HepG2 (cell line): ENCODE data around the gene NAPEPLD. TPM values are rescaled to one million over a fixed set of nuclear protein-coding genes. Genes with fewer than 3 reads are reported as not detected.

Experiments used
- AGO2 ChIP-seq: fragments of 200-400 bp; formaldehyde crosslinking; optimal IDR thresholded peaks from 2 replicates; pipeline ENCODE3; 2017; ENCODE audit warnings: mild to moderate bottlenecking, low read depth, low read length, moderate library complexity
- HOXA9 ChIP-seq: sonication (generic); formaldehyde crosslinking; IDR thresholded peaks from 2 replicates; pipeline ENCODE4 v1.8.1; 2022; ENCODE audit warnings: missing genetic modification reagents, mild to moderate bottlenecking, moderate library complexity, borderline replicate concordance
- LCORL ChIP-seq, 2 experiments: fragments of 450-650 bp in 1 of 2; sonication (generic) in 1 of 2; formaldehyde crosslinking in 1 of 2; IDR thresholded peaks; 2 replicates each; pipeline versions ENCODE4 v1.5.0 to v1.6.1; 2017 to 2020; ENCODE audit warnings: antibody characterized with exemption in 1 of 2, missing genetic modification reagents in 1 of 2
- MIER3 ChIP-seq: IDR thresholded peaks from 2 replicates; pipeline ENCODE4 v1.6.1; 2016; ENCODE audit warnings: missing compliant biosample characterization, borderline replicate concordance
- MXD4 ChIP-seq: IDR thresholded peaks from 2 replicates; pipeline ENCODE4 v1.6.1; 2016; ENCODE audit warnings: mild to moderate bottlenecking, missing biosample characterization, missing genetic modification reagents
- MYNN ChIP-seq: sonication (generic); formaldehyde crosslinking; IDR thresholded peaks from 2 replicates; pipeline ENCODE4 v1.4.0; 2020; ENCODE audit warnings: mild to moderate bottlenecking, low read depth, missing genetic modification reagents
- NCOR1 ChIP-seq: fragments of 200-600 bp; sonication (generic); IDR thresholded peaks from 2 replicates; pipeline ENCODE4 v1.7.0; 2017; ENCODE audit warnings: antibody characterized with exemption, low read length, borderline replicate concordance
- PRMT3 ChIP-seq: sonication (generic); formaldehyde crosslinking; IDR thresholded peaks from 2 replicates; pipeline ENCODE4 v1.8.1; 2022; ENCODE audit warnings: low read depth, mild to moderate bottlenecking, moderate library complexity, missing genetic modification reagents, borderline replicate concordance
- REL ChIP-seq: sonication (generic); formaldehyde crosslinking; conservative IDR thresholded peaks from 2 replicates; pipeline ENCODE4 v1.8.0; 2022; ENCODE audit warnings: mild to moderate bottlenecking, missing genetic modification reagents, moderate library complexity
- RELA ChIP-seq: sonication (generic); formaldehyde crosslinking; IDR thresholded peaks from 2 replicates; pipeline ENCODE4 v1.4.0; 2020; ENCODE audit warnings: missing genetic modification reagents
- SMAD1 ChIP-seq: sonication (generic); formaldehyde crosslinking; IDR thresholded peaks from 2 replicates; pipeline ENCODE4 v1.4.0; 2020; ENCODE audit warnings: missing genetic modification reagents, low read depth, mild to moderate bottlenecking, borderline replicate concordance
- SOX6 ChIP-seq, 2 experiments: fragments of 450-650 bp in 1 of 2; sonication (generic) in 1 of 2; formaldehyde crosslinking in 1 of 2; IDR thresholded peaks; 2 replicates each; pipeline versions ENCODE4 v1.4.0 to v1.6.1; 2017 to 2020; ENCODE audit warnings: antibody characterized with exemption in 1 of 2, mild to moderate bottlenecking in 1 of 2, missing genetic modification reagents in 1 of 2
- SRSF1 ChIP-seq: fragments of 200-400 bp; formaldehyde crosslinking; optimal IDR thresholded peaks from 2 replicates; pipeline ENCODE3; 2017; ENCODE audit warnings: mild to moderate bottlenecking, low read depth, low read length, moderate library complexity
- ZNF263 ChIP-seq: sonication (generic); formaldehyde crosslinking; IDR thresholded peaks from 2 replicates; pipeline ENCODE4 v1.4.0; 2020; ENCODE audit warnings: missing genetic modification reagents
- ZNF30 ChIP-seq: sonication (generic); formaldehyde crosslinking; IDR thresholded peaks from 2 replicates; pipeline ENCODE4 v1.5.0; 2020; ENCODE audit warnings: mild to moderate bottlenecking, missing genetic modification reagents
- ZNF570 ChIP-seq: sonication (generic); formaldehyde crosslinking; IDR thresholded peaks from 2 replicates; pipeline ENCODE4 v1.4.0; 2020; ENCODE audit warnings: mild to moderate bottlenecking, missing genetic modification reagents, borderline replicate concordance
- ZNF678 ChIP-seq: sonication (generic); formaldehyde crosslinking; IDR thresholded peaks from 2 replicates; pipeline ENCODE4 v1.4.0; 2020; ENCODE audit warnings: mild to moderate bottlenecking, missing genetic modification reagents
- ZNF83 ChIP-seq: sonication (generic); formaldehyde crosslinking; IDR thresholded peaks from 2 replicates; pipeline ENCODE4 v1.4.0; 2020; ENCODE audit warnings: missing genetic modification reagents, mild to moderate bottlenecking, borderline replicate concordance
- polyA plus RNA-seq, 8 experiments: library from polyadenylated mRNA; depleted of rRNA in 3 of 8; stranded (reverse) in 7 of 8; unstranded in 1 of 8; fragments of >200 nt; fragmentation: Illumina TruSeq in 4 of 8; extraction: Trizol in 4 of 8; gene quantifications; 2 replicates each; pipeline versions ENCODE4 v1.2.1 to v1.2.3, GENCODE V29; 2011 to 2016; ENCODE audit warnings: low read depth in 4 of 8, missing spikeins in 1 of 8, mixed read lengths in 1 of 8; ENCODE audit not compliant: insufficient read depth in 1 of 8
- total RNA-seq, 5 experiments: library from RNA; depleted of rRNA; stranded (reverse); fragments of >200 nt; fragmentation: Illumina TruSeq; extraction: Trizol; gene quantifications; 2 replicates each; pipeline ENCODE4 v1.2.3, GENCODE V29; 2016; ENCODE audit warnings: low read depth in 1 of 5
- TF ChIP-seq, protein P1 (sequence below): IDR thresholded peaks from 2 replicates; pipeline ENCODE4 v1.6.1; 2016; ENCODE audit warnings: low read depth
- TF ChIP-seq, protein P2 (sequence below): sonication (generic); formaldehyde crosslinking; IDR thresholded peaks from 2 replicates; pipeline ENCODE4 v1.4.0; 2020; ENCODE audit warnings: missing genetic modification reagents, borderline replicate concordance
- TF ChIP-seq, protein P3 (sequence below): sonication (generic); formaldehyde crosslinking; IDR thresholded peaks from 2 replicates; pipeline ENCODE4 v1.4.0; 2020; ENCODE audit warnings: missing genetic modification reagents
- TF ChIP-seq, protein P4 (sequence below): sonication (generic); formaldehyde crosslinking; IDR thresholded peaks from 2 replicates; pipeline ENCODE4 v1.5.0; 2020; ENCODE audit warnings: missing genetic modification reagents

NAPEPLD gene
- total and polyA plus RNA-seq, 2 of the 13 experiments (the other 11 are each of a cell fraction or from before 2014, with no cell fraction given), result 3.4 to 5.6 TPM

DNA sequence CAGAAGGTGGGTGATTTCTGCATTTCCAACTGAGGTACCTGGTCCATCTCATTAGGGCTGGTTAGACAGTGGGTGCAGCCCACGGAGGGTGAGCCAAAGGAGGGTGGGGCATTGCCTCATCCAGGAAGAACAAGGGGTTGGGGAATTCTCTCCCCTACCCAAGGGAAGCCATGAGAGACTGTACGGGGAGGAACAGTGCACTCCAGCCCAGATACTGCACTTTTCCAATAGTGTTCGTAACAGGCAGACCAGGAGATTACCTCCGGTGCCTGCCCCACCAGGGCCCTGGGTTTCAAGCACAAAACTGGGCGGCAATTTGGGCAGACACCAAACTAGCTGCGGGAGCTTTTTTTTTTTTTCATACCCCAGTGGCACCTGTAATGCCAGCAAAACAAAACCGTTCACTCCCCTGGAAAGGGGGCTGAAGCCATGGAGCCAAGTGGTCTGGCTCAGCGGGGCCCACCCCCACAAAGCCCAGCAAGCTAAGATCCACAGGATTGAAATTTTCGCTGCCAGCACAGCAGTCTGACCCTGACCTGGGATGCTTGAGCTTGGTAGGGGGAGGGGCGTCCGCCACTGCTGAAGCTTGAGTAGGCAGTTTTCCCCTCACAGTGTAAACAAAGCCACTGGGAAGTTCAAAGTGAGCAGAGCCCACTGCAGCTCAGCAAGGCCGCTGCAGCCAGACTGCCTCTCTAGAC is 42.7 kb downstream of the NAPEPLD start (continued):
- TF ChIP-seq, protein P1, sequence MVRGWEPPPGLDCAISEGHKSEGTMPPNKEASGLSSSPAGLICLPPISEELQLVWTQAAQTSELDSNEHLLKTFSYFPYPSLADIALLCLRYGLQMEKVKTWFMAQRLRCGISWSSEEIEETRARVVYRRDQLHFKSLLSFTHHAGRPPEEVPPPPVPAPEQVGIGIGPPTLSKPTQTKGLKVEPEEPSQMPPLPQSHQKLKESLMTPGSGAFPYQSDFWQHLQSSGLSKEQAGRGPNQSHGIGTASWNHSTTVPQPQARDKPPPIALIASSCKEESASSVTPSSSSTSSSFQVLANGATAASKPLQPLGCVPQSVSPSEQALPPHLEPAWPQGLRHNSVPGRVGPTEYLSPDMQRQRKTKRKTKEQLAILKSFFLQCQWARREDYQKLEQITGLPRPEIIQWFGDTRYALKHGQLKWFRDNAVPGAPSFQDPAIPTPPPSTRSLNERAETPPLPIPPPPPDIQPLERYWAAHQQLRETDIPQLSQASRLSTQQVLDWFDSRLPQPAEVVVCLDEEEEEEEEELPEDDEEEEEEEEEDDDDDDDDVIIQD (CRISPR knock-in tag), result 0 out of 2 replicates have a peak, but pooled peaks have one; percentile 23
- TF ChIP-seq ZNF30 (CRISPR knock-in tag) (no peak), REL (CRISPR knock-in tag) (no peak), ZNF263 (CRISPR knock-in tag) (no peak), MIER3 (CRISPR knock-in tag) (peak; percentile 87; the same call in 1 of the 2 replicates), SMAD1 (CRISPR knock-in tag) (no peak), MXD4 (CRISPR knock-in tag) (no peak), ZNF678 (no peak), SRSF1 (peak; percentile 56), ZNF570 (CRISPR knock-in tag) (no peak), SOX6 (IDR thresholded peaks at IDR 0.05) (no peak), SOX6 (CRISPR knock-in tag; IDR thresholded peaks at IDR 0.05) (no peak; the same call in 1 of the 2 replicates), HOXA9 (no peak), NCOR1 (no peak; the same call in 1 of the 2 replicates), PRMT3 (CRISPR knock-in tag) (no peak), AGO2 (no peak), MYNN (CRISPR knock-in tag) (no peak), ZNF83 (CRISPR knock-in tag) (no peak), LCORL (IDR thresholded peaks at IDR 0.05) (no peak), LCORL (CRISPR knock-in tag; IDR thresholded peaks at IDR 0.05) (peak; percentile 81), RELA (CRISPR knock-in tag) (no peak)
- TF ChIP-seq, protein P2, sequence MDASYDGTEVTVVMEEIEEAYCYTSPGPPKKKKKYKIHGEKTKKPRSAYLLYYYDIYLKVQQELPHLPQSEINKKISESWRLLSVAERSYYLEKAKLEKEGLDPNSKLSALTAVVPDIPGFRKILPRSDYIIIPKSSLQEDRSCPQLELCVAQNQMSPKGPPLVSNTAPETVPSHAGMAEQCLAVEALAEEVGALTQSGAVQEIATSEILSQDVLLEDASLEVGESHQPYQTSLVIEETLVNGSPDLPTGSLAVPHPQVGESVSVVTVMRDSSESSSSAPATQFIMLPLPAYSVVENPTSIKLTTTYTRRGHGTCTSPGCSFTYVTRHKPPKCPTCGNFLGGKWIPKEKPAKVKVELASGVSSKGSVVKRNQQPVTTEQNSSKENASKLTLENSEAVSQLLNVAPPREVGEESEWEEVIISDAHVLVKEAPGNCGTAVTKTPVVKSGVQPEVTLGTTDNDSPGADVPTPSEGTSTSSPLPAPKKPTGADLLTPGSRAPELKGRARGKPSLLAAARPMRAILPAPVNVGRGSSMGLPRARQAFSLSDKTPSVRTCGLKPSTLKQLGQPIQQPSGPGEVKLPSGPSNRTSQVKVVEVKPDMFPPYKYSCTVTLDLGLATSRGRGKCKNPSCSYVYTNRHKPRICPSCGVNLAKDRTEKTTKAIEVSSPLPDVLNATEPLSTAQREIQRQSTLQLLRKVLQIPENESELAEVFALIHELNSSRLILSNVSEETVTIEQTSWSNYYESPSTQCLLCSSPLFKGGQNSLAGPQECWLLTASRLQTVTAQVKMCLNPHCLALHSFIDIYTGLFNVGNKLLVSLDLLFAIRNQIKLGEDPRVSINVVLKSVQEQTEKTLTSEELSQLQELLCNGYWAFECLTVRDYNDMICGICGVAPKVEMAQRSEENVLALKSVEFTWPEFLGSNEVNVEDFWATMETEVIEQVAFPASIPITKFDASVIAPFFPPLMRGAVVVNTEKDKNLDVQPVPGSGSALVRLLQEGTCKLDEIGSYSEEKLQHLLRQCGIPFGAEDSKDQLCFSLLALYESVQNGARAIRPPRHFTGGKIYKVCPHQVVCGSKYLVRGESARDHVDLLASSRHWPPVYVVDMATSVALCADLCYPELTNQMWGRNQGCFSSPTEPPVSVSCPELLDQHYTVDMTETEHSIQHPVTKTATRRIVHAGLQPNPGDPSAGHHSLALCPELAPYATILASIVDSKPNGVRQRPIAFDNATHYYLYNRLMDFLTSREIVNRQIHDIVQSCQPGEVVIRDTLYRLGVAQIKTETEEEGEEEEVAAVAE (CRISPR knock-in tag), result no peak
- TF ChIP-seq, protein P3, sequence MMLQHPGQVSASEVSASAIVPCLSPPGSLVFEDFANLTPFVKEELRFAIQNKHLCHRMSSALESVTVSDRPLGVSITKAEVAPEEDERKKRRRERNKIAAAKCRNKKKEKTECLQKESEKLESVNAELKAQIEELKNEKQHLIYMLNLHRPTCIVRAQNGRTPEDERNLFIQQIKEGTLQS (CRISPR knock-in tag), result no peak
- TF ChIP-seq, protein P4, sequence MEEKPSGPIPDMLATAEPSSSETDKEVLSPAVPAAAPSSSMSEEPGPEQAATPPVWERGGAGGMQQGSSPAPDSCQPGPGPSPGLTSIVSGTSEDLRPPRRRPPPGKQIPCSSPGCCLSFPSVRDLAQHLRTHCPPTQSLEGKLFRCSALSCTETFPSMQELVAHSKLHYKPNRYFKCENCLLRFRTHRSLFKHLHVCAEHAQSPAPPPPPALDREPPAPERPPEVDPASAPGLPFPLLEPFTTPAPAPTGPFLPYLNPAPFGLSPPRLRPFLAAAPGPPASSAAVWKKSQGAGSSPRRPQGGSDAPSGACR (CRISPR knock-in tag), result 0 out of 2 replicates have a peak, but pooled peaks have one; percentile 46
